Measurements from ENCODE around the gene ARPIN.
A peak's percentile ranks its signal among the peaks of the same experiment; 100 is the strongest.
"Not testable (repeated sequence)": the region's sequence is repeated elsewhere in the genome, so short reads cannot be mapped to it uniquely, and the experiment has no call there.

ARPIN gene

DNA sequence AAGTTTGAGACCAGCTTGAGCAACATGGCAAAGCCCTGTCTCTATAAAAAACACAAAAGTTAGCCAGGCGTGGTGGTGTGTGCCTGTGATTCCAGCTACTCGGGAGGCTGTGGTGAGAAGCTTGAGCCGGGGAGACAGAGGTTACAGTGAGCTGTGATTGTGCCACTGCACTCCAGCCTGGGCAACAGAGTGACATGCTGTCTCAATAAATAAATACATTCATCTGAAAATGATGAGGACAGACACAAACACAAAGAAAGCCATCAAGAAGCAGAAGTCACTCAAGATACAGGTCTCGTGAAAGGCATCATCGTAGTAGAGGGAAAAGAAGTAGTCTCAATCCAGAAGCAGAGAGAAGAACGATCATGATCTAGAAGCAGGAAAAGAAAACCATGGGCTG, 37.0 kb downstream of the ARPIN start:
- no peak for DNase-seq

DNA sequence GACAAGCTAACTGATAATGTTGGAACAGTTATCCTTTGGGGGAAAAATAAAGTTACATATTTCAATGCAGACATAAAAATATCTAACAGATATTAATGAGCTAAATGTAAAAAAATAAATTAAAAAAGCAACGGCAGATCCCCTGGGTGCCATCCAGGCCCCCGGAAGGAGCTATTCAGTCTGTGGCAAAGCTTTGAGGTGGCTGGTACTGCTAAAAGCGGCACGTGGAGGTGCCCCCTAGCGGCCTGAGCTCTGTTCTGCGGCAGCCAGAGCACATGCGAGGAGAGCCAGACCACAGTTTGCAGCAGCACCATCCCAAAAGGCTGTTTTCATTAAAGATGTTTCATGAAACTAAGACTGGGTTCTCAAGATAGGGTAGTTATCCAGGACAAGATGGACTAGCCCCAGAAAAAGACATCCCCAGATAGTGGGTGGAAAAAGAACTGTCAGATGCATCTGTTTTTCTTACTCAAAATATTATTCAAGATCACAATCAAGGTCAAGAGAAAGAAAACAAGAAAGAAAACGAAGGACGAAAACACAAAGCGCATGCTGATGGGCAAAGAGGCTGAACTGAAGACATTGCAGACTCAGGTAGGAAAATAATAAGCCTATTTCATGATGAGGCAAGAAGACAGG, 37.7 kb downstream of the ARPIN start:
- peak; percentile 75 for DNase-seq

DNA sequence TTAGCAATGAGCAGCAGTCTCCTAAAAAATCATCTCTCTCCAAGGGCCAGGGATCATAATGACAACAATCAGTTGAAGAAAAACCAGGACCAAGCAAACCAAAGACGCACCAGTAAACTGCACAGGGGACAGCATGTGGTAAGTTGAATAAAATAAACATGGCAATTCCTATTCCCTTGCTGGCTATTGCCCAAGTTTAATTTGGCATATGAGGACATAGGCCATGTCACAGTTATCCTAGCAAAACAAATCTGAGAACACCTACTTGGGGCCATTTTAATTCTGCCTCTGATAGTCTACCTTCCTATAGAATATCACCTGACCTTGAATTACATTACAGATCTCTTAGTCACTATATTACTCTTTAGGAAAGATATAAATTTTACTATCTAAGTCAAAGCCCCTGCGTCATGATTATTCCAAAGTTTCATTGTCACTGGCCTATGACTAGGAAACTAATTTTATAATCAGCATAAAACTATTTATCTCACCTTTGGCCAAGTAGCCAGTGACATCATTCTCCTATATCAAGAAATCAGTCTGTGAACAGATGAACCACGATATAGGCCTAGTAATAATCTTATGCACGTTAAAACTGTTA, 42.0 kb downstream of the ARPIN start:
- DNase-seq = no peak

DNA sequence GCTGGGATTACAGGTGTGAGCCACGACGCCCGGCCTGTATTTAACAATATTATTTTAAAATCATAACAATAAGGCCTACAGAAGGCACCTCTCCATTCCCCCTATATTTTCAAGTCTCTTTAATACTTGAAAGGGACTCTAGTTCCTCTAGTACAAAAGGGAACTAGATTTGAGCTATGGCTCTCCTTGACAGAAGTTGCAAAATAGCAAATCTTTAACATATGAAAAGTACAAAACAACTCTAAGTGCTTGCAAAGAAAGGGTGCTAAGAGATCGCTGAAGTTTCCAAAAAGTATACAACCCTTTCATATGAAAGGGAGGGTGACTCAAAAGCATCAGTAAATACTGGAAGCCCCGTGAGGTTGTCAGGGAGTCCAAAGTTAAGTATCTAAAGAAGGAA, 42.7 kb downstream of the ARPIN start:
- no peak for DNase-seq

DNA sequence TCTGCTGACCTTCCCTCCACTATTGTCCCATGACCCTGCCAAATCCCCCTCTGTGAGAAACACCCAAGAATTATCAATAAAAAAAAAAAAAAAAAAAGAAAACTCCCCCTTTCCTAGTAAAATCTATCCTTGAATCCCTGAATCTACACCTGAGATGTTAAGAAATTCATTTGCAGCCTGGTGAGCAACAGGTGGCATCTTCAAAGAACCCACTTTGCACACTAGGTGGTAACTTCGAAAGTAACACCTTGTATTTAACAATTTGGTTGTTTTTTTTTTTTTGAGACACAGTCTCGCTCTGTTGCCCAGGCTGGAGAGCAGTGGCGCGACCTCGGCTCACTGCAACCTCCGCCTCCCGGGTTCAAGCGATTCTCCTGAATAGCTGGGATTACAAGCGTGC, 43.3 kb downstream of the ARPIN start:
- not testable (repeated sequence) for DNase-seq

DNA sequence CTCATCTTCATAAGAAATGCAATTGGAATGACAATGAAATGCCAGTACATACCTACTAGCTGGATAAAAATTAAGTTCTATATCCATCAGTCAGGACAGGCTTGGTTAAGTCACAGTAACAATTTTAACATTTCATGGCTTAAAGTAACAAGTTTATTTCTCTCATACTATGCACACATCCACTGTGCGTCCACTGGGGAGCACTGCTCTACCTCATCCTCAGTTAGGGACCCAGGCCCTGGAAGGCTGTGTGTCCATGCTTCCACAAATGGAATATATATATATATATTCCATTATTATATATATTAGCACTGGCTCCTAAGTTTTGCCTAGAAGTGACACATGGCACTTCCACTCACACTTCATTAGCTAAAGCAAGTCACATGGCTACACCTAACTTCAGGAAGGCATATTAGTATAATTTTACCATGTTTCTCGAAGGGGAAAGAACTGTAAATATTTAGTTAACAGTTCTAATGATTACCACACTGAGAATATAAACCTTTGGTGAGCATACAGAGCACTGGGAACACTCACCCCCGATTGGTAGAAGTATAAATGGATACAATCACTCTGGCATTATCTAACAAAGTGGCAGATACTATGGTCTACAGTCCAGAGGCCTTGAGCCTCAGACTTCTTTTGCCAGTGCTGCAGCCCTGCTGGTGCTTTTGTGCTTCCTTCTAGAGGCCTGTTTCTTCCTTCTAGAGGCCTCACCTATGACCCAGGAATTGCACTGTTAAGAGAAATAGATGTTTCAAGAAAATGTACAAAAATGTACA, 47.6 kb downstream of the ARPIN start:
- no peak for DNase-seq

DNA sequence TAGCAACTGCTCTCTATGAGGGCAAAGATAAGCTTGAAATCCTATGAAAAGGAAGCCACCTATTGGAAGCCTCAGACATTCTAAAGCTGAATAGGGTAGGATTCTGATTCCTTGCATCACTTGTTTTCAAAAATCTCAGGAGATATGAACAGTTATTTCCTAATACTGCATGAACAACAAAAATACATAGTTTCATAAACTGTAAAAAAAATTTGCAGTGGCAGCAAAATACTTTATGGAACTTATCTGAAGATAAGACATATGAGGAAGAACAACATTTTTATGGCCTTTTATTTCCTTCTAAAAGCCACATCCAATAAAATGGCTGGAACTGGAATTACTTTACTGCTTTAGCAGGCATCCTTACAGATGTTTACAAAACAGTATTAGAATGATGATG, 48.8 kb downstream of the ARPIN start:
- no peak for DNase-seq

DNA sequence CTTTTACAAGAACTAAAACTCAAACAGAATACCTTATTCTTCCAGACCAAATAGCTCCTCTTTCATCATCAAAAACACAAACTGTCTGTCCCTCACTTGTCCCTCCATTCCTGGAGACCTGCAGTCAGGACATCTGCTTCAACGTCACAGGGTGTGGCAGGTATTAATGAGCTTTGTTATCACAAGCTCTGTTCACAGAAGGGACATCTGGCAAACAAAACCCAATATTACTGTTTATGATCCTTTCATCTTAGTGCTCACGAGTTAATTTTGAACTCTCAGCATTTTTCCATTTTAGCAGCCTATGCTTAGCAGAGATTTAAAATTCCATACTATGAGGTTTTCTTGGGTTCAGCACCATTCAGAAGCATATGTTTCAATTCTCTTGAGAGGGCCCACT, 51.9 kb downstream of the ARPIN start:
- no peak for DNase-seq

DNA sequence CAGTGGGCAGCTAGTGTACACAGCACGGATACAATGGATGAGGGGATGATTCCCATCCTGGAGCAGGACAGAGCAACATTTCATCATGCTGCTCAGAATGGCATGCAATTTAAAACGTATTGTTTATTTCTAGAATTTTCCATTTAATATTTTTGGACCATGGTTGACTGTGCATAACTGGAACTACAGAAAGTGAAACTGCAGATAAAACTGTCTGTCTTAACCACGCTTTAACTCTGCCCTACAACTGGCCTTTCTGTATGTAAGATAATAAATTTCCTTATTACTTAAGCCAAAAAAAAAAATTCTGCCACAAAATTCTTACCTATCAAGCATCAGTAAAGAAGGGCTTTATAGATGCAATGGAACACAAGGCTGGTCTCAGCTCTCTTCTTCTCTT, 52.3 kb downstream of the ARPIN start:
- DNase-seq = no peak

DNA sequence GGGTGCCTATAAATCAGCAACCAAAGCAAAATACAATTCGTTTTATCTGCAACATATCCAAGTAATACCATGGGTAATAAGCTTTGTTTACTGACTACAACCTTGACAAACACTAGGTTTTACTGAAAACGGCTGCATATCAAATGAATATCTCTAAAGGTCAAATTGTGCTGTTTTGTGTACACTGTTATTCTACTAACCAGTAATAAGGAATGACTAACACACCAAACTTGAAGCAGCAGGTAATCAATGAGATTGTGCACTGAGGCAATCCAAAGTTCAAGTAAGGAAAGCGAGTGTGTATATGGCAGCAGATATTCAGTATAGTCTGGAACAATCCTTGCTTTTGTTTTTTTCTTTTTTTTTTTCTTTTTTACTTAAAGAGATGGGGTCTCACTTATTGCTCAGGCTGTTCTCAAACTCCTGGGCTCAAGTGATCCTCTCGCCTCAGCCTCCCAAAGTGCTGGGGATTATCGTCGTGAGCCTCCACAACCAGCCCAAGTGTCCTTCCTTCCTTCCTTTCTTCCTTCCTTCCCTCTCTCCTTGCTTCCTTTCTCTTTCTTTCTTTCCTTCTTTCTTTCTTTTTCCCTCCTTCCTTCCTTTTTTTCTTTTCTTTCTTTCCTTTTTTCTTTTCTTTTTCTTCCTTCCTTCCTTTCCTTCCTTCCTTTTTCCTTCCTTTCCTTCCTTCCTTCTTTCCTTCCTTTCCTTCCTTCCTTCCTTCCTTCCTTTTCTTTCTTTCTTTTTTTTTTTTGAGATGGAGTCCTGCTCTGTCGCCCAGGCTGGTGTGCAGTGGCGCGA, 53.9 kb downstream of the ARPIN start:
- no peak for DNase-seq

DNA sequence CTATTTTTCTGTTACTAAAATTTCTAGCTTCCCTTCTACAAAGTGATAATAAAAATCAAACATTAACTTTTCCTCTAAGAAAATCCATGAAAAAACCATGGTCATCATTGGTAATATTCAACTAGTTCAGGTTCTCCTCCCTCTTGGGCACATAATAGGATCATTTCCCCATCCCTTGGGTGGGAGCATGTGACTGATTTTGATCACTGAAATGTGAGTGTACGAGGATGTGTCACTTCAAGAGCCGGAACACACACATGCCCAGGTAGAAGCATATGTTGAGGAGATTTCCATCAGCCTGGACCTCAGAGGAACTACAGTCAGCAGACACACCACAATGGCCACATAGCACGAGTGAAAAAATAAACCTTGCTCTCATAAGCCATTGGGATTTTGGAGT, 55.1 kb downstream of the ARPIN start:
- no peak for DNase-seq

DNA sequence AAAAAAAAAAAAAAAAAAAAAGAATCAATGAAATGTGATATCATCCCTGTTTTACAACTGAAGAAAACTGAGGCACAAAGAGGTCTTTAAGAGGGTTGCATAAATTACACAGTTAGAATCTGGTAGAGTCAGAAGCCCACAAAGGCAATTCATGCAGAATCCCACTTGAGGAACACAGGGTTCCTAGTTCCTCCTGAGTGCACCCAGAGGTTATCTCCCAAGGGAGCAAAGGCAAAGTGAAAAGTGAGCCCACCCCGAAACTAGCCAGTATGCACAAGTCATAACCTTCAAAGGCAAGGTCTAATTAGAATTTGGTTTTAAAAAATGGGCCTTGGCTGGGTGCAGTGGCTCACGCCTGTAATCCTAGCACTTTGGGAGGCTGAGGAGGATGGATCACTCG, 56.8 kb downstream of the ARPIN start:
- no peak for DNase-seq

DNA sequence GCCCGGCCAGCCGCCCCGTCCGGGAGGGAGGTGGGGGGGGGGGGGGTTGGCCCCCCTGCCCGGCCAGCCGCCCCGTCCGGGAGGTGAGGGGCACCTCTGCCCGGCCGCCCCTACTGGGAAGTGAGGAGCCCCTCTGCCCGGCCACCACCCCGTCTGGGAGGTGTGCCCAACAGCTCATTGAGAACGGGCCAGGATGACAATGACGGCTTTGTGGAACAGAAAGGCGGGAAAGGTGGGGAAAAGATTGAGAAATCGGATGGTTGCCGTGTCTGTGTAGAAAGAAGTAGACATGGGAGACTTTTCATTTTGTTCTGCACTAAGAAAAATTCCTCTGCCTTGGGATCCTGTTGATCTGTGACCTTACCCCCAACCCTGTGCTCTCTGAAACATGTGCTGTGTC, 57.9 kb downstream of the ARPIN start:
- not testable (repeated sequence) for DNase-seq

DNA sequence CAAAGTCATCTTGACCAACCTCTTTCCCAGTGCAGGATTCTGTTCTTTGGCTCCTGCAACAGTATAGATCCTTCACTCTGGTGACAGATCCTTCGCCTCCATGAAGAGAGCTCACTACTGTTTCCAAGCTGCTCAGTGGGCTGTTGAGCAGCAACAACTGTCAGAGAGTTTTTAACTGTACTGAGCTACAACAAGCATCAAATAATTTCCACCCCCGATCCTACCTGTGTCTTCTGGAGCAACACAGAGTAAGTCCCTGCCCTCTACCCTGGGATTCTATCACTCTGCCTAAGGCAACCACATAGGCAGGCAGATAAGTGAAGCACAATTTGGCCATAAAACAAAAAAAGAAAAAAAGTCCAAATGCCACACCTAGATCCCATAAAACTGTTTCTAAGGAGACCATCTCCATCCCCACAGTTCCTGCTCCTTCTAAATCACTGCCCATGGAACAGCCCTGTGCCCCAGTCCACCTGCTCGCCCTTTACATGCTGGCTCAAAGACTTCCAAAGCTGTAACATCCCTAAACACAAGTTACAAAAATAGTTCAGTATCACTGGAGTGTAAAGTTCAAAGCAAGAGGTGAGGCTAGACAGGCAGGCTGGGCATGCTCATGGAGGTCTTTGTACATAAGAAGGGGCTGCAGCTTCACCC, 60.3 kb downstream of the ARPIN start:
- DNase-seq = no peak

DNA sequence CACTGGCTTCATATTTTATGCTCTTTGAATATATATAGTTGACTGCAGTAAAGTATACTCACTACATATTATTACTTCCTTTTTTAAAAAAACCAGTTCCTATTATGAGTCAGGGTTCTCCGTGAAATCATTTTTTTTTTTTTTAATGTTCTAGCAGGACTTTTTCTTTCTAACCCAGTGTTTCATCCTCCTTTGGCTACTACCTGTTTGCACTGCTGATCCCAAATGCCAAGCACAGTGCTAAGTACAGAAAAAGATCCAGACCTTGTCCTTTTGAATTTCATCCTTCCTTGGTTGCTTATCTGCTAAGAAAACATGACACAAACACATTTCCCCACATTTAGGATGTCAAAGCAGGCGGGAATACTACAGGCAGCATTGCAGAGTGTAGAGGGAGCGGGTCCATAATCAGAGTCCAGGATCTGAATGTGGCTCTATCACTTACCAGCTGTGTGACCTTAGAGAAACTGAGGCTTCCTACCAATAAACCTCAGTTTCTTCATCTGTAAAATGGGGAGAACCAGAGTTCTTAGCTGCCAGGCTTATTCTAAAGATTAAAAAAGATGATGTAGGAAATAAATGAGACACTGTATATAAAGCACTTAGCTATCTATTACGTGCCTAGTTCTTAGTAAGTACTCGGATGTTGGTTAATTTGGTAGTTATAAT, 60.9 kb downstream of the ARPIN start:
- no peak for DNase-seq

DNA sequence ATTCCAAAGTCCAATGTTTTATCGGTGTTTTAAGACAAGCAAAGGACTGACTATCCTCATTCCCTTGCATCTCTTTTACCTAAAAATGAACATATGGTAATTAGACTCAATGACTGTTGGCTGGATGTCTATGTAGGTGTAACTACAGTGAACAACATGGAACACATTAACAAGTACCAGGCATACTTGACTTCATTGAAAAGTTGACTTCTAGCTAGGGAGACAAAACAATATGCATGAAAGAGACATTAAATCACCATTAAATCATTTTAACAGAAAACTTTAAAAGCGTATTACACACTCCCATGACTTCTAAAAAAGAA, 63.8 kb downstream of the ARPIN start:
- no peak for DNase-seq

DNA sequence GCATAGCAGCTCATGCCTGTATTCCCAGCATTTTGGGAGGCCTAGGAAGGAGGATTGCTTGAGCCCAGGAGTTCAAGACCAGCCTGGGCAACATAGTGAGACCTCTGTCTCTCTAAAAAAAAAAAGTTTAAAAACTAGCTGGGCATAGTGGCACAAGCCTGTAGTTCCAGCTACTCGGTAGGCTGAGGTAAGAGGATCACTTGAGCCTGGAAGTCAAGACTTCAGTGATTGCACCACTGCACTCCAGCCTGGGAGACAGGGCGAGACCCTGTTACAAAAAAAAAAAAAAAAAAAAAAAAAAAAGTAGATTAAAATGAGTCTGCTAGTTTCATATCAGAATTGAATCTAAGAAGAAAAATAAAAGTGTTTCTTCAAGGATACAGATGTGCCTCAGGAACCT, 65.7 kb downstream of the ARPIN start:
- DNase-seq = no peak

DNA sequence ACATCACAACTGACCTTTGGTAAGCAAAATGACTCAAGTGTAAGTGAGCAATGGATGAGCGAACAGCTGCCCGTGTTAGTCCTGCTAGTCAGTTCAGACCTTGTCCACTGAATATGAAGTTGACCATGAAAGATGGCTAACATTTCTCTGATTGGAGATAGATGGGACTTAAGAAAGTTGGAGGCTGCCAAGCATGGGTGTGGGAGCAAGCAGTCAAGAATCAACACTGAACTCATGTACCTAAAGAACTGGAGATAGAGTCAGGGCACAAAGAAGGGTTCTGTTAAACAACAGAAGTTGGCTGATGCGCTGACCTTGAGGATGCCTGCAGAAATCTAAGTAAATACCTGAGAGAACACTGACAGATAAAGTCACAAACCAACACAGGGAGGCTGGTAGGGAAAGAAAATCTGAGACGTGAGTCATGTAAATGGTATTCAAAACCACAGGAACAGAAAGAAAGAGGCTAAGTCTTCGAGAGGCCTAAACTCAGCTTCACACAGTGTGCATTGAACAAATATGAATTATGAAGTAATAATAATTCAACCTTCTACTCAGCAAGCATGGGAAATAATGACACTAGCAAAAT, 67.4 kb downstream of the ARPIN start:
- no peak for DNase-seq
